ENCODE results near the gene UBE2D4.

Gene UBE2D4

GRCh38 chr7:43921423-43921822, 4.8 kb upstream of the UBE2D4 start:
- DNase-seq = no peak

GRCh38 chr7:43922726-43923125, 3.5 kb upstream of the UBE2D4 start:
- no peak overlapping the region for H3K27ac ChIP-seq
- intact Hi-C loops (cut with DNase I; ENCODE audit: low total_unique reads) = loop anchor here (10.0 kb wide), 1 partner anchor 188 kb away; no protein-coding TSS in a partner anchor
- DNase-seq = no peak
- H3K27me3 ChIP-seq = no peaks in the 10 kb centered on the region
- H3K4me1 ChIP-seq = peaks cover 0 to 19% (median 0%) of the 10 kb centered on the region in 4 donors
- H3K9me3 ChIP-seq = no peaks in the 10 kb centered on the region
- H3K36me3 ChIP-seq = peaks cover 0 to 8% (median 0%) of the 10 kb centered on the region in 3 donors
- H3K4me3 ChIP-seq = no peak overlapping the region
- TF ChIP-seq CTCF (IDR thresholded peaks at IDR 0.05) = no peak

More at GRCh38 chr7:43921423-43921822, 4.8 kb upstream of the UBE2D4 start:
- H3K4me1 ChIP-seq = peaks cover 0 to 11% (median 0%) of the 10 kb centered on the region in 4 donors
- peaks cover 0 to 8% (median 0%) of the 10 kb centered on the region in 3 donors for H3K36me3 ChIP-seq
- no peak overlapping the region for H3K4me3 ChIP-seq
- no peaks in the 10 kb centered on the region for H3K9me3 ChIP-seq
- TF ChIP-seq CTCF (IDR thresholded peaks at IDR 0.05) = no peak
- H3K27me3 ChIP-seq = no peaks in the 10 kb centered on the region
- no peak overlapping the region for H3K27ac ChIP-seq
- intact Hi-C loops (cut with DNase I; ENCODE audit: low total_unique reads) = loop anchor here (10.0 kb wide), 1 partner anchor 187 kb away; no protein-coding TSS in a partner anchor

- H3K27ac ChIP-seq = peak overlapping the region; percentile 90 to 95
- H3K9me3 ChIP-seq = no peaks in the 10 kb centered on the region
- TF ChIP-seq CTCF (IDR thresholded peaks at IDR 0.05) = no peak
- no peaks in the 10 kb centered on the region for H3K27me3 ChIP-seq
- DNase-seq = no peak
- intact Hi-C loops (cut with DNase I; ENCODE audit: low total_unique reads) = loop anchor here (5.0 to 10.0 kb wide), 2 partner anchors 54 to 192 kb away; no protein-coding TSS in a partner anchor
- H3K36me3 ChIP-seq = no peaks in the 10 kb centered on the region
- peak overlapping the region; percentile 63 to 69 for H3K4me3 ChIP-seq
- H3K4me1 ChIP-seq = peaks cover 0 to 19% (median 0%) of the 10 kb centered on the region in 4 donors
These were observed 525 bp downstream of the UBE2D4 start for GRCh38 chr7:43926798-43927123.

- Histone ChIP-seq H3K4me1 (peaks cover 0 to 19% (median 0%) of the 10 kb centered on the region in 4 donors), H3K27me3 (no peaks in the 10 kb centered on the region), H3K27ac (no peak overlapping the region), H3K9me3 (no peaks in the 10 kb centered on the region), H3K36me3 (no peaks in the 10 kb centered on the region), H3K4me3 (no peak overlapping the region)
- intact Hi-C loops (cut with DNase I; ENCODE audit: low total_unique reads) = loop anchor here (5.0 to 10.0 kb wide), 2 partner anchors 56 to 193 kb away; no protein-coding TSS in a partner anchor
- no peak for DNase-seq
- TF ChIP-seq CTCF (IDR thresholded peaks at IDR 0.05) = no peak
These were observed 1.6 kb downstream of the UBE2D4 start for GRCh38 chr7:43927810-43928209.

- Histone ChIP-seq H3K9me3 (no peaks in the 10 kb centered on the region), H3K36me3 (no peaks in the 10 kb centered on the region), H3K4me1 (peaks cover 0 to 15% (median 0%) of the 10 kb centered on the region in 4 donors), H3K27me3 (no peaks in the 10 kb centered on the region), H3K27ac (no peak overlapping the region), H3K4me3 (no peak overlapping the region)
- no peak for TF ChIP-seq CTCF (IDR thresholded peaks at IDR 0.05)
- intact Hi-C loops (cut with DNase I; ENCODE audit: low total_unique reads) = loop anchor here (5.0 to 10.0 kb wide), 2 partner anchors 57 to 195 kb away; no protein-coding TSS in a partner anchor
- no peak for DNase-seq
These were observed 3.6 kb downstream of the UBE2D4 start for GRCh38 chr7:43929529-43930457.
